Spleen (tissue), 11 donors: ENCODE data around the gene RAC2. TPM values are rescaled to one million over a fixed set of nuclear protein-coding genes. Genes with fewer than 3 reads are reported as not detected.

ENCODE experiments used
- DNase-seq: peaks from one replicate; pipeline ENCODE4 v3.0.0-alpha.2; 2020
- H3K27ac ChIP-seq, 8 donors: fragments of 200-600 bp; sonication (generic) in 7 of 8; 1 replicate in 4 of 8; 2 replicates in 4 of 8; pipeline versions ENCODE4 v1.5.0 to v1.8.0; 2016 to 2021; ENCODE audit warnings: inconsistent platforms in 4 of 8, mild to moderate bottlenecking in 4 of 8, moderate library complexity in 1 of 8
- H3K27me3 ChIP-seq, 7 donors: fragments of 200-600 bp; sonication (generic) in 6 of 7; replicated peaks in 1 of 7; 1 replicate in 4 of 7; 2 replicates in 3 of 7; pipeline versions ENCODE4 v1.5.0 to v1.8.0; 2016 to 2021; ENCODE audit warnings: inconsistent platforms in 3 of 7, mild to moderate bottlenecking in 1 of 7
- H3K36me3 ChIP-seq, 6 donors: fragments of 200-600 bp; sonication (generic) in 5 of 6; 1 replicate in 4 of 6; 2 replicates in 2 of 6; pipeline versions ENCODE4 v1.5.0 to v1.8.0; 2016 to 2021; ENCODE audit warnings: inconsistent platforms in 2 of 6
- H3K4me1 ChIP-seq, 6 donors: fragments of 200-600 bp; sonication (generic) in 5 of 6; 1 replicate in 3 of 6; 2 replicates in 3 of 6; pipeline versions ENCODE4 v1.5.0 to v1.8.0; 2016 to 2021; ENCODE audit warnings: inconsistent platforms in 3 of 6
- H3K4me3 ChIP-seq, 8 donors: fragments of 200-600 bp; sonication (generic) in 7 of 8; 1 replicate in 4 of 8; 2 replicates in 4 of 8; pipeline versions ENCODE4 v1.5.0 to v1.8.0; 2016 to 2021; ENCODE audit warnings: inconsistent platforms in 4 of 8, mild to moderate bottlenecking in 4 of 8, moderate library complexity in 2 of 8
- H3K9me3 ChIP-seq, 8 donors: fragments of 200-600 bp; sonication (generic) in 7 of 8; 1 replicate in 4 of 8; 2 replicates in 4 of 8; pipeline versions ENCODE4 v1.5.0 to v1.8.0; 2016 to 2021; ENCODE audit warnings: inconsistent platforms in 4 of 8
- POLR2A ChIP-seq, 3 donors: fragments of 450-650 bp; IDR thresholded peaks; one replicate each; pipeline ENCODE4 v1.5.1; 2017; ENCODE audit warnings: antibody characterized with exemption in 3 of 3, mild to moderate bottlenecking in 1 of 3
- POLR2AphosphoS5 ChIP-seq, 3 donors: sonication (generic); formaldehyde crosslinking; IDR thresholded peaks; one replicate each; pipeline ENCODE4 v1.5.1; 2017; ENCODE audit warnings: antibody characterized with exemption in 3 of 3
- WGBS, 5 donors: extraction: QIAGEN DNeasy Blood & Tissue Kit in 3 of 5; methylation state at CpG; one replicate each; pipeline versions ENCODE4 v1.1.5 to v1.1.7; 2013 to 2018; 5-methylcytosine and 5-hydroxymethylcytosine counted together
- intact Hi-C: fragments of 100-400 bp; cut with DNase I; formaldehyde crosslinking; loops from one replicate; pipeline ENCODE4 v1.15.0; 2023; ENCODE audit warnings: low total_unique reads
- polyA plus RNA-seq, 3 donors: library from polyadenylated mRNA; stranded (reverse); fragments of 200-250 nt; gene quantifications; one replicate each; pipeline ENCODE4 v1.2.1, GENCODE V29; 2013
- total RNA-seq, 7 donors: library from RNA; depleted of rRNA in 3 of 7; stranded (reverse); fragments of >200 nt in 3 of 7; fragmentation: NEBNext Ultra II Directional in 4 of 7; extraction: Animal tissue kit (Norgen Biotek cat#: 25700) in 4 of 7; gene quantifications; one replicate each; pipeline versions ENCODE4 v1.1.0 to v1.2.1, GENCODE V29; 2016 to 2021
- TF ChIP-seq, protein P1 (sequence below), 11 experiments: fragments of 200-600 bp in 7 of 11; fragments of 450-650 bp in 4 of 11; sonication (generic) in 4 of 11; IDR thresholded peaks in 8 of 11; conservative IDR thresholded peaks in 3 of 11; 1 replicate in 7 of 11; 2 replicates in 4 of 11; pipeline versions ENCODE4 v1.4.0 to v1.8.0; 2016 to 2021; ENCODE audit warnings: antibody characterized with exemption in 11 of 11, inconsistent platforms in 4 of 11, mild to moderate bottlenecking in 1 of 11
- donor health status: healthy with polysubstance abuse.
- donor health status: DM: no; HTN: no; CAD: no; lungs with moderate emphysema.
- donor health status: DM: no; HTN: no; CAD: no.
- donor health status: Bipolar disorder and iron deficiency.
- donor health status: healthy.
- donor health status: DM: no; HTN: no; CAD: no.
- donor health status: DM: yes; HTN: yes; CAD: no.

RAC2 gene
- total and polyA plus RNA-seq, 10 donors = 270 to 493 (median 393) TPM

DNA sequence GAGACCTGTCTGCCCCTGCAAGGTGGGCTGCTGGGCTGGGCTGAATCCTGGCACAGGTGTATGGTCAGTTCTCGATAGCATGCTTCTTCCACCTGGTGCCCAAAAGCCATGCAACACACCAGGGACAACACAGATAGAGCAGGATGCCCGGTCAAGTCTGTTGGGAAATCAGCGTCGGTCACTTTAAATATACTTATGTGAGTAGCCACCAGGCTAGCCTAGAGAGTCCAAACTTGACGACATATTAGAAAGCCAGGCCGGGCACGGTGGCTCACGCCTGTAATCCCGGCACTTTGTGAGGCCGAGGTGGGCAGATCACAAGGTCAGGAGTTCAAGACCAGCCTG is 65.0 kb downstream of the RAC2 start:
- TF ChIP-seq POLR2A (IDR thresholded peaks at IDR 0.05) = no peak
- peak in 1 of 3 donors; percentile 0 for TF ChIP-seq POLR2AphosphoS5 (IDR thresholded peaks at IDR 0.05)
- TF ChIP-seq, protein P1, sequence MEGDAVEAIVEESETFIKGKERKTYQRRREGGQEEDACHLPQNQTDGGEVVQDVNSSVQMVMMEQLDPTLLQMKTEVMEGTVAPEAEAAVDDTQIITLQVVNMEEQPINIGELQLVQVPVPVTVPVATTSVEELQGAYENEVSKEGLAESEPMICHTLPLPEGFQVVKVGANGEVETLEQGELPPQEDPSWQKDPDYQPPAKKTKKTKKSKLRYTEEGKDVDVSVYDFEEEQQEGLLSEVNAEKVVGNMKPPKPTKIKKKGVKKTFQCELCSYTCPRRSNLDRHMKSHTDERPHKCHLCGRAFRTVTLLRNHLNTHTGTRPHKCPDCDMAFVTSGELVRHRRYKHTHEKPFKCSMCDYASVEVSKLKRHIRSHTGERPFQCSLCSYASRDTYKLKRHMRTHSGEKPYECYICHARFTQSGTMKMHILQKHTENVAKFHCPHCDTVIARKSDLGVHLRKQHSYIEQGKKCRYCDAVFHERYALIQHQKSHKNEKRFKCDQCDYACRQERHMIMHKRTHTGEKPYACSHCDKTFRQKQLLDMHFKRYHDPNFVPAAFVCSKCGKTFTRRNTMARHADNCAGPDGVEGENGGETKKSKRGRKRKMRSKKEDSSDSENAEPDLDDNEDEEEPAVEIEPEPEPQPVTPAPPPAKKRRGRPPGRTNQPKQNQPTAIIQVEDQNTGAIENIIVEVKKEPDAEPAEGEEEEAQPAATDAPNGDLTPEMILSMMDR (IDR thresholded peaks at IDR 0.05 in 8 of 11, conservative IDR thresholded peaks at IDR 0.05 in 3 of 11) = no peak
- no peaks in the 10 kb centered on the region for H3K9me3 ChIP-seq
- intact Hi-C loops = no loop called here
- H3K4me3 ChIP-seq = no peak overlapping the region
- 60 to 93% (median 86%) methylated on average over 10 of the region's 10 CpGs for WGBS, 5 donors
- H3K27me3 ChIP-seq = no peaks in the 10 kb centered on the region
- peak overlapping the region in 5 of 8 donors; percentile 63 to 84 (median 70) for H3K27ac ChIP-seq
- H3K4me1 ChIP-seq = peaks cover 21 to 72% (median 43%) of the 10 kb centered on the region in 6 donors
- DNase-seq = no peak
- H3K36me3 ChIP-seq = peaks cover 0 to 10% (median 3%) of the 10 kb centered on the region in 6 donors

DNA sequence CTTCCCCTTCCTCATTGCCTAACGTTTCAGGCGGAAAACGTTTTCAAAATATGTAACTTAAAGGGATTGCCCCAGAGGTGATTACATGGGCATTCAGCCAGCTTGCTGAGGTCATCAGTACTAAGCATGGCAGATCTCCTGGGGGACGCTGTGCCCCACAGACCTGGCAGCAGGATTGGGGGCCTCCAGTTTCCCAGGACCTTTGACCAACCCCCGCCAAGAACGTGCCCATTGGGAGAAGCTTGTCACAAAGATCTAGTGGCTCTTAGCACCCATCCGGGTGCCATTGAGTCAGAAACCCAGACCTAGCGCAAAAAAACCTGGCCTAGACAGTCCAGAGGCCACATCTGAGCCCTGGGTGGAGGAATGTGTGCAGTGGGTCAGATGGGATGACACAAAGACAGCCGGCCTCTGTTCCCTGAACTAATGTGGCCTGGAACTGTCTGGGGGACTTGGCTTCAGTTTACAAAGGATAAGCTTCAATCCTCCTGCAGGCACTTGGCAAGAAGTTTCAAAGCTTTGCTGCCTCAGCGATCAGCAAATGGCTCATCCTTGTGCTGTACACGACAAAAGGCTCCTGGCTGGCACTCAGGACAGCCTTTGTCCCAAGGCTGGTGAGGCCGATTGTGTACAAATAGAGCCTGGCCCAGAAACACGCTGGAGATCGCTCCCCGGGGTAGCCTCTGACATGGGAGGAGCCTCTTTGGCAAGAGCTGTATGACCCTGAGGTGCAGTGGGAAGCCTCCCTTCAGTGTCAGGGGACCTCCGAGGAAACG is 65.5 kb downstream of the RAC2 start:
- Histone ChIP-seq H3K9me3 (no peaks in the 10 kb centered on the region), H3K36me3 (peaks cover 0 to 10% (median 3%) of the 10 kb centered on the region in 6 donors), H3K27ac (peak overlapping the region in 7 of 8 donors; percentile 54 to 84 (median 64)), H3K4me3 (no peak overlapping the region), H3K27me3 (no peaks in the 10 kb centered on the region), H3K4me1 (peaks cover 21 to 66% (median 40%) of the 10 kb centered on the region in 6 donors)
- peak; percentile 9 to 39 (median 38) for TF ChIP-seq POLR2AphosphoS5 (IDR thresholded peaks at IDR 0.05)
- TF ChIP-seq POLR2A (IDR thresholded peaks at IDR 0.05) = no peak
- TF ChIP-seq, protein P1 (IDR thresholded peaks at IDR 0.05 in 8 of 11, conservative IDR thresholded peaks at IDR 0.05 in 3 of 11) = no peak
- intact Hi-C loops = no loop called here
- WGBS, 5 donors = 53 to 73% (median 63%) methylated on average over 15 to 17 of the region's 17 CpGs
- peak; percentile 78 for DNase-seq

DNA sequence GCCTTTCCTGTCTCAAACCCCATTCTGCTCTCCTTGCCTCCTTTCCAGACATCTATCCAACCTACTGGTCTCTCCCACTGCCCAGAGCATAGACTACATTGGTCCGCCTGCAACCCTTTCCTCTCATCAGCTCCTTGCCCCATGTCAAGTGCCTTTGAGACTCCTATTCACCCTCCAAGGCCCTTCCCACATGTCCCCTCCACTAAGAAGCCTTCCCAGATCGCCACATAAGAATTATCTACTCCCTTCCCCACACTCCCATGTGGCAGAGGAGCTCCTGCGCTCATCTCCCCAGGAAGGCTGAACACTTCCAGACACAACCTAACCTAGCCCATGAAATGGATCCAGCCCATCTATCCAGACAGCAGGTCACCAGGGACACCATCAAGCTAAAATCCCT is 66.3 kb downstream of the RAC2 start:
- no peak for TF ChIP-seq POLR2A (IDR thresholded peaks at IDR 0.05)
- TF ChIP-seq, protein P1 (IDR thresholded peaks at IDR 0.05 in 8 of 11, conservative IDR thresholded peaks at IDR 0.05 in 3 of 11) = no peak
- TF ChIP-seq POLR2AphosphoS5 (IDR thresholded peaks at IDR 0.05) = no peak
- Histone ChIP-seq H3K4me1 (peaks cover 21 to 58% (median 38%) of the 10 kb centered on the region in 6 donors), H3K9me3 (no peaks in the 10 kb centered on the region), H3K36me3 (peaks cover 0 to 10% (median 3%) of the 10 kb centered on the region in 6 donors), H3K27ac (peak overlapping the region in 7 of 8 donors; percentile 54 to 84 (median 64)), H3K4me3 (no peak overlapping the region), H3K27me3 (no peaks in the 10 kb centered on the region)
- no peak for DNase-seq
- 90 to 98% (median 95%) methylated on average over 3 of the region's 3 CpGs for WGBS, 5 donors
- intact Hi-C loops = no loop called here

DNA sequence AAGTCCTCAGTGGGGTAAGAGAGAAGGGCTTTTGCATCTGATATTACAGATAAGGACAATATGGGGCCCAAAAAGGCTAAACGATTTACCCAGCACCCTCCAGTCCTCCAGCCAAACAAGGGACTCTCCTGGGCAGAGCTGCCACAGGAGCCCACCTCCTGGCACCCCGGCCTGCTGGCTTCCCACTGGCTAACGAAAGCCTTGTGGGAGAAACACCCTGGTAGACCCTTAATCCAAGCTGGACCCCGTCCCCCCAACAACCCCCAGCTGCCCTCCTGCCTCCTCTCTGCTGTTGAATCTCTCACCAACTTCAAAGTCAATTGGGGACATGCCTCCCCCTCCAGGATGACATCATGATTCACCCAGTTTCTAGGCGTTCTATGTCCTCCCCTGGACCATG is 66.8 kb downstream of the RAC2 start:
- intact Hi-C loops = no loop called here
- Histone ChIP-seq H3K27ac (peak overlapping the region in 7 of 8 donors; percentile 58 to 84 (median 70)), H3K27me3 (no peaks in the 10 kb centered on the region), H3K9me3 (no peaks in the 10 kb centered on the region), H3K4me1 (peaks cover 21 to 58% (median 38%) of the 10 kb centered on the region in 6 donors), H3K4me3 (peak overlapping the region in 1 of 8 donors; percentile 53), H3K36me3 (peaks cover 0 to 5% (median 2%) of the 10 kb centered on the region in 6 donors)
- no peak for TF ChIP-seq POLR2AphosphoS5 (IDR thresholded peaks at IDR 0.05)
- TF ChIP-seq, protein P1 (IDR thresholded peaks at IDR 0.05 in 8 of 11, conservative IDR thresholded peaks at IDR 0.05 in 3 of 11) = no peak
- no peak for TF ChIP-seq POLR2A (IDR thresholded peaks at IDR 0.05)
- 56 to 82% (median 72%) methylated on average over 5 of the region's 5 CpGs for WGBS, 5 donors
- DNase-seq = peak; percentile 72
